Measurements from ENCODE around the gene DENND1A.
A peak's percentile ranks its signal among the peaks of the same experiment; 100 is the strongest.

Gene DENND1A

DNA sequence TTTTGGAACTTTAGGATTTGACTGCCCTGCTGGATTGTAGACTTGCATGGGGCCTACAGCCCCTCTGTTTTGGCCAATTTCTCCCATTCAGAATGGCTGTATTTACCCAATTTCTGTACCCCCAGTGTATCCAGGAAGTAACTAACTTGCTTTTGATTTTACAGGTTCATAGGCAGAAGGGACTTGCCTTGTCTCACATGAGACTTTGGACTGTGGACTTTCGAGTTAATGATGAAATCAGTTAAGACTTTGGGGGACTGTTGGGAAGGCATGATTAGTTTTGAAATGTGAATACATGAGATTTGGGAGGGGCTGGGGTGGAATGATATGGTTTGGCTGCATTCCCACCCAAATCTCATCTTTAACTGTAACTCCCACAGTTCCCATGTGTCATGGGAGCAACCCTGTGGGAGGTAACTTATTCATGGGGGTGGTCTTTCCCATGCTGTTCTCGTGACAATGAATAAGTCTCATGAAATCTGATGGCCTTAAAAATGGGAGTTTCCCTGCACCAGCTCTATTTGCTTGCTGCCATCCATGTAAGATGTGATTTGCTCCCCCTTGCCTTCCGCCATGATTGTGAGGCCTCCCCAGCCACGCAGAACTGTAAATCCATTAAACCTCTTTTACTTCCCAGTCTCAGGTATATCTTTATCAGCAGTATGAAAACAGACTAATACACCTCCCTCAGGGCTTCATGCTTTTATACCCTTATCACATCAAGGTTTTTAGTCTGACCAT is 206.6 kb downstream of the DENND1A start:
- DNase-seq = no peak

DNA sequence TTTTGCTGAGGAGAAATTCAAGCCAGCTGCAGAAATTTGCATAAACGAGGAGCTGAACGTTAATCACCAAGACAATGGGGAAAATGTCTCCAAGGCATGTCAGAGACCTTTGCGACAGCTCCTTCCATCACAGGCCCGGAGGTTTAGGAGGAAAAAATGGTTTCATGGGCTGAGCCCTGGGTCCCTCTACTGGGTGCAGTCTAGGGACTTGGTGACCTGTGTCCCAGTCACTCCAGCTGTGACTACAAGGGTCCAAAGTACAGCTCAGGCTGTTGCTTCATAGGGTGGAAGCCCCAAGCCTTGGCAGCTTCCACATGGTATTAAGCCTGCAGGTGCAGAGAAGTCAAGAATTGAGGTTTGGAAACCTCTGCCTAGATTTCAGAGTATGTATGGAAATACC is 207.5 kb downstream of the DENND1A start:
- no peak for DNase-seq

DNA sequence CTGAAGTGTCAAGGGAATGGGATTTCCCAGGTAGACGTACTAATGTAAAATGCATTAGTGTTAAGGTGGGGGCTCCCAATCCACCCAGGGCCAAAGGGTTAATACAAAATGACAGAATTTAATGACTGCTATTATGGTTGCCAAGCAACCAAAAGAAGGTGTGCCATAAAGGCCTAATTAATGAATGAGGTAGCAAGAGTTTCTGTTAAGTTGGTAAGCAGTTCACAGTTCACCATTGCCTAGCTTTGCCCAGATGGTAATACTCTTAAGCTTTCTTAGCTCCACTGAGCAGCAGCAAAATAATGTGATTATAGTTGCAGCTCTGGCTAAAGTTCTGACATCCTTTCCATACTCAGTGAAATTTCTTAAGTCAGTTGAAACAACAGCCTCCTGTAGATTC is 211.7 kb downstream of the DENND1A start:
- peak in 1 of 3 experiments; percentile 70 for DNase-seq

DNA sequence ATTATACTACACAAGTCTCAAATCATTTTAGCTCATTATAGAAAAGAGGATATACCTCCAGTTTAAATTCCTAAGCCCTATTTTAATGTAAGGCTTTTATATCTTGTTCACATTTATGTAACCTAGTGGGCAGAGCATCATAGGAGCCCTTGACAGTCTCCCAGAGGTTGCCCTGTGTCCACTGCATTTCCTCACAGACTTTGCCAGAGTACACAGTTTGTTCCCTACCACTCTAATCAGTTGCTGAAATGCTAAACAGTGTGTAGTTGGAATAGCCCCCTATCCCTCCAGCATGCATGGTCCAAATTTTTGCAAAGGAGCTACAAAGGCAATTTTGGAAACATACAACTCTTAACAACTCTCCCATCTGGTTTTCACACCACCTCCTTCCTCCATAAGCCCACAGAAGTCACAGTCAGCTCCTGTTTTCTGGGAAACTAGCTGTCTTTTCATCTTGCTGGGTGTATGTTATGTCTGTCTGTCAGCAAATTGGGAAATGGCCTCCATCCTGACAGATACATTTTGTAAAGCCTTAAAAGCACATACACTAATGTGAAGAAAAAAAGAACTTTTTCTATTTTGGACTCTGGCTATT is 212.2 kb downstream of the DENND1A start:
- no peak for DNase-seq

DNA sequence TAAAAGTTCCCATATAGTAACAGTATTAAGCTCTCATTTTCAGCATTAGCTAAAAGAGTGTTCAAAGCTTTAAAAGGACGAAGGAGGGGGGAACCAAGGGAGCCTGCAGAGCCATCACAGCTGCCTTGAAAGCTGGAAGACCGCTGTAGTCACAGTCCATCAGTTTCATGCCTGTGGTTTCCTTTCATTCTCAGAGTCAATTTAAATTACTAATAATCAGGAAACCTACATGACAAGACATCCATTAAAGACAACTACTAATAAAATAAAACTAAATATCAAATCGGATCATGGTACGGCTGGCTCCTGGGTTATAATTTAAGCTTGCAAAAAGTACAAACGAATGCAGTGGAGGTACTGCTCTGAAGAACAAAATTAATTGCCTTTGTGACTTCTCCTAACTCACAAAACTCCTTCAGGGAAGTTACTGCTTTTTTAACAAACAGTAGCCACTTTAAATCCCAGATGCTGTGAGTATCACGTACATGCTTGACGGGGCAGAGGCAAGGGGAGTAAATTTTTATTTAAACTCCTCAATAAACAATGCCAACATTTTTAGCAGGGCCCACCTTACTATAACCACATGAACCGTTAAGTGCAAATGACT is 213.5 kb downstream of the DENND1A start:
- no peak for DNase-seq

DNA sequence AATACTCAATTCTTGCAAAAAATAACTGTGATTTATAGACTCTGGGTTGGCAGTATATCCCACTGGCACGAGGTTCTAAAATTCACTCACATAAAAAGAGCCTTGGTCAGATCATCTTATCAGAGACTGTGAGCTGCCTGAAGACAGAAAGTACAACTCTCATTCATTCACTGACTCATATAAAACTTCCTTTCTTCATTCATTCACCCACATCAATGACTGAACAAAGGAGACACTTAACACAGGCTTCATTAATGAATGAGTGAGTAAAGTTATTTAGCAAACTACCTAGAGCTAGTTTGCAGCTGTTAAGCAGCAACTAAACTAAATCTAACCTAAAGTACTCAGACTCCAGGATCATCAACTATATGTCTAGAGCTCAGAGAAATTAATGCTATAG is 214.7 kb downstream of the DENND1A start:
- DNase-seq = no peak

DNA sequence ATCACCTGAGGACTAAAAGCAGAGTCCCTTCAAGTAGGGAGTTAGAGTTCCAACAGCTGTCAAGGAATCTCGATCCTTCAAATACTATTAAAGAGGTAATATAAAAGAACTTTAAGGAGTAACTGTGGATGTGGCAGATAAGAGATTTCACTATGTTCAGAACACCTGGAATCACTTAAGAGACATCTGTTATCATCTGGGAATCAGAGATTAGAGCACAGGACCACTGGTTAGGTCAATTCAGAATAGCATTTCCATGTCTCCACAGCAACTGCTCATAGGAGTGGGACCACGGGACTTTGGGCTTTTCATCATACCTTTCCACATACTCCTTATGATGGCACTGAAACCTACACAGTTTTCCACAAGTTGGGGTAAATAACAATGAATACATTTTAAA is 216.6 kb downstream of the DENND1A start:
- no peak for DNase-seq

DNA sequence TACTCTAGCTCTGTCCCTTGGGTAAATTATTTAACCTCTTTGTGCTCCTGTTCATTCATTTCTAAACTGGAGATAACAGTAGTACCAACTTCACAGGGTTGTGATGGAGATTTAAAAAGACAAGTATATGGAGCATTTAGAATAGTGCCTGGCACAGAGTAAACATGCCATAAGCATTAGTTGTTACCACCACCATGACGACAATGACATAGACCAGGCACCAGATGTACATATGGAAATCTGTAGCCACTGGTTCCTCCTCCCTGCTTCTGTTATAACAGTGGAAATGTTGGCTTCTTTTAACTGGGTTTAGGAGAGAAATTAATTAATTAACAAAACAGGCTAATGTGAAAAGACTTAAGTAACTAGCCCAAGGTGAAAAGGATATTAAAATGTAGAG is 217.5 kb downstream of the DENND1A start:
- no peak for DNase-seq

DNA sequence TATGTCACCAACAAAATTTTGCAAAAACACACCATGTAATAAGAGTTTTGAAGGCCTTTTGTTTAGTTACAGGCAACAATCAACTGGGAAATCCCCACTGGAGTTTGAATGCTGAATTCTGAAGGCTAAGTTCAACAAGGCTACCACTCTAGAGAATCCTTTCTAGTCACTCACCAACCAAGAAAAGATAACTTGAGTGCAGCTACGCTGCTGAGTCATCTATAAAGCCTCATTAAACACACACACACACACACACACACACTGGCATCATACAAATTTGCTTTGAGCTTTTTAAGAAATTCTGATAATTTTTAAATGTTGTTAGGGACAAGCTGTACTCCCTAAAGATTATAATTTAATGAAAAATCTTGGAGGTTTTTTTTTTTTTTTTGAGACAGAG is 219.6 kb downstream of the DENND1A start:
- no peak for DNase-seq

DNA sequence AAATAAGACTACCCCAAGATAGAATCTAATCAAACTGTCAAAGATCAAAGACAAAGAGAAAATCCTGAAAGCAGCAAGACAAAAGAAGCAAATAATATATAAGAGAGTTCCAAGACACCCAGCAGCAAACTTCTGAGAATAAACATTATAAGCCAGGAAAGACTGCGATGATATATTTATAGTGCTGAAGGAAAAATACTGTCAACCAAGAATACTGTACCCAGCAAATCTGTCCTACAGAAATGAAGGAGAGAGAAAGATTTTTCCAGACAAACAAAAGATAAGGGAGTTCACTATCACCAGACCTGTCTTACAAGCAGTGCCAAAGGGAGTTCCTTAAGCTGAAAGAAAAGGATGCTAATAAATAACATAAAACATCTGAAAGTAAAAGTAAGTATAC is 227.4 kb downstream of the DENND1A start:
- peak in 1 of 3 experiments; percentile 8 for DNase-seq

DNA sequence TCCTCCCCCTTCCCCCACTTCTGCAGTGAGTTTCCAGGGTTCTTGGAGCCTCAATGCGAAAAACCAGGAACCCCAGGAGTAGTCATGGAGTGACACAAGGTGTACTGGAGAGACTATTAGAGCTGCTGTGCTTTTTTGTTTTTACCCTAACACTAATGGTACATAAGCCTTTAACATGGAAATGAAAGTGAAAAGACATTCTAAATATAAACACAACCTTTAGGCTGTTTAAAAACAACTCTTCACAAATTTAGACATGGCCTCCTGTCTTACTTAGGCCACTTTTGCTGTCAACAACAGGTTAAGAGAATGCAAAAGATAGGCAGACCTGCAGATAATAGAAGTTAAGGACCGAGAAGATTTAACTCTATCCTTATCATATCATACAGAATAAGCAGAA is 232.2 kb downstream of the DENND1A start:
- no peak for DNase-seq

DNA sequence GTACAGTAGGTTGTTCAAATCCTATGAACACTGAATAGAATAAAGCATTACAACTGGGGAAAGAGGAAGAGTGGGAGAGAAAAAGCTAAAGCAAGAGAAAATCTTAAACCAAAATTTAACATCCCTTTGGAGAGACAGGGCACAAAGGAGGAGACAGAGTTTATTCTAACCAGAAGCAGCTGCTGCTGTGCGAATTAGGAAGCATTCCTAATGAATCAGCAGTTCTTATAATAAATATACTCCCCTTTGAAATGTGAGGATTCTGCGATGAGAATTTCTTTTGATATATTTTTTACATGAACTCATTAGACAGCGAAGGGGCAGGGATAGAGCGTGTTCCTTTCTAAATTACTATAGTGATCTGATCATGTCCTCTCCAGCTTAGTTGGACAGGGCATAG is 233.4 kb downstream of the DENND1A start:
- DNase-seq = no peak

DNA sequence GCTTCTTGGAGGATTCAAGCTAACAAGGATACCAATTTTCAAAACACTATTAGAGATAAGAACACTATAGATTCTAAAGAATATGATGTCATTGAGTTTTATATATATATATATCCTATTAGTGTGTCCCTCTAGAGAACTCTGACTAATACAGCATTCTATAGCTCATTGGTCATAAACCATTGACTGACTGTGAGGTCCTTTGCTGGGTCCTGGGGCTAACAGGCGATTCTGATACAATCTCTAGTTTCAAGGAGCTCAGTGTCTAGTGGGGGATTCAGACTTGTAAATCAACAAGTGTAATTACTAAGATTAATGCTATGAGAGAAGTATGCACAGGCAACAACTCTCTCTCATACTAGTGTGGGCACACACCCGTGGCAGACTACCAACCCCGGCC is 234.5 kb downstream of the DENND1A start:
- no peak for DNase-seq

DNA sequence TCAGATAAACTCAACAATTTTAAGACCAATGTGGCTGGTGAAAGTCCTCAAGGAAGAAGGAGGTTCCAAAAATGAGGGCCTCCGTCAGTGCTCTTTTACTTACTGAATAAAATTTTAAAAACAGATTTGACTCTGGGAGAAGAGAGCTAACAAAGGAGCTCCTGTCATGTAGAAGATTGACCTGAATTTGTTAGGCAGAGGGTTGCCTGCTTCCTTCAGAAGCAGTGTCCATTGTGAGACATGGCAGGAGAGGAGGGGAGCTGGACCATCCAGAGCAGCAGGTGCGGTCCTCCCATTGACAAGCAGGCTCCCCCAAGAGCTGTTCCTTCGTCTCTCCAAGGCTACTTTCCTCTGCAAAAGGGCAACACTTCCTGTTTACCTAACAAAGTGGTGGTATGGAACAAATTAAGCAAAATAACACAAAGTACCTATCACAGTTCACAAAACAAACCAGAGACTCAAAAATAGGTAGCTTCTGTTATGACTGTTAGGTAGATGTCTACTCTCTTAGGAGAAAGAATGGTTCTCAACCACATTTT is 238.1 kb downstream of the DENND1A start:
- peak in 1 of 3 experiments; percentile 22 for DNase-seq

DNA sequence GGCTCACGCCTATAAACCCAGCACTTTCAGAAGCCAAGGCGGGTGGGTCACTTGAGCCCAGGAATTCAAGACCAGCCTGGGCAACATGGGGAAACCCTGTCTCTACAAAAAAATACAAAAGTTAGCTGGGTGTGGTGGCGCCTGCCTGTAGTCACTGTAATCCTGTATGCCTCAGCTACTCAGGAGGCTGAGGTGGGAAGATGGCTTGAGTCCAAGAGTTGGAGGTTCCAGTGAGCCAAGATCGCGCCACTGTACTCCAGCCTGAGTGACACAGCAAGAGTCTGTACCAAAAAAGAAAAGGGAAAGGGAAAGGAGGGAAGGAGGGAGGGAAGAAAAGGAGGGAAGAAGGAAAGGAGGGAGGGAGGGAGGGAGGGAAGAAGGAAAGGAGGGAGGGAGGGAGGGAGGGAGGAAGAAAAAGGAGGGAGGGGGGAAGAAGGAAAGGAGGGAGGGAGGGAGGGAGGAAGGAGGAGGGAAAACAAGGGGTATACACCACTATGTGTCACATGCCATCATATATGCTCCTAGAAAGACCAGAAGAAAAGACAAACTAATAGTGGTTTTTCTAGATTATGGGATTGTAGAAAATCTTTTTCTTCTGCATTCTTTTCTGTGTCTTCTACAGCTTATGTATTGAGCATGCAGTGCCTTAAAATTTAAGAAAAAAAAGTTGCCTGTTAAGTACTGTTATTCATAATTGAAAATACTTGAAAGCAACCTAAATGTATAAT is 240.1 kb downstream of the DENND1A start:
- no peak for DNase-seq

DNA sequence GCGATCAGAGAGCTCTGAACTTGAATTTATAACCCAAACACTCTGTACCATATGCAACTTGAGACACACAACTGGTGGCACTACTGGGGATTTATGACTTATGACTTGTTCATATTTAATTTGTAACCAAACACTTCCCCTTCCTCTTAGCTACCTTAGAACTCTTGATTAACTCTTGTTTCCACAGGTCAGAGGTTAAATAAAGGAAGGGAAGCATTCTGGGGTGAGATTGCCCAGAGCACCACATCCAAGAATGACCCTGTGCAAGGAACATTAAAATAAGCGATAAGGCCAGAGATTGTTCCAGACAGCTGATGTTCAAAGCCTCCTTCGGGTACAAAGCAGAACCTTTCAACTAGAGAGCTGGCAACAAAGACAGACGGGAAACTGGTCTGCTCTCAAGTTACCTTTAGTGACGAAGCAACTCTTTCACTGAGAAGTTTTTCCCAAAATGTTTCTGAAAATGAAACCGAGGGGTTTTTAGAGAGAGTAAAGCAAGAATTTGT is 242.6 kb downstream of the DENND1A start:
- peak in 2 of 3 experiments; percentile 8 to 55 for DNase-seq

DNA sequence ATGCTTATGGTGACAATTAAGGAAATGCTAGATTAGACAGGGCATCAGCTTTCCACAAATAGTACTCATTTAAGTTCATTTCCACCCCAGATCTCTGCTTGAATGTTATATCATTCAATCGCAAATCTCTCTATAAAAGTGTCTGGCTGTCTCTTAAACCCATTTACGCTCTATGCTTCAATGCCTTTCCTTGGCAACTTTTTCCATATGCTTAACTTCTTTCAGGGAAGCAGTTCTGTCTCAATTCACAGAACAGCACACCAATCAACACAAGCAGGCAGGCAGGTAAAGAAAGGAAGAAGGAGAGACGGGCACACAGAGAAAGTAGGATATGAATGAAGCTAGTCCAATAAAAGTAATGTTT is 243.1 kb downstream of the DENND1A start:
- peak in 1 of 3 experiments; percentile 40 for DNase-seq

DNA sequence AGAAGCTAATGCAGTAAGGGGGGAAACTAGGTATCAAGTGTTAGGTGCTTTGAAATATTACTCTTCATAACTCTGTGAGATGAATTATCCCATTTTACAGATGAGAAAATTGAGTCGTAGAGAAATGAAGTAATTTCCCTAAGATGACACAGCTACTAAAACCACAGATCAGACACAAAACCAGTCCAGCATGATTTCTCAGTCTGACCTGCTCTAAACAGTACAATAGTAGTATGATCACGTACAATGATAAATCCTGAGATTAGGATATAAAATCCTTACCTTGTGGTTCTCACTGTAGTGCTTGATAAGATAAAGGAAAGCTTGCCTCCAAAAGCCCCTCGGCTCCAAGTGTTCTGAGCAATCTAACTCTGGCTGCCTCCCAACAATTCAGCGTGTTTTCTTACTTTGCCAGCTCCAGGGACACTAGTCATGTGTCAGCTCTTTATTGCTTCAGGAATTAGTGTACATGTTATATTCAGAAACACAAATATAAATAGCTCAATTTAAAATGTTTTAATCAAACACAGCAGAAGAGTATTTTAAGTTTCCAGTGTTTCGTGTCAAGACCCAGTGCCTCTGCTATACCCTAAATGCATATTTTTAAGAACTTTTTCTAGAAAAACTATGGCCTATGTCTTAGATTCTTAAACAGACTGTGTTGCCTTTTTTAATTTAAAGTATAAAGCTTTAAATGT is 243.6 kb downstream of the DENND1A start:
- DNase-seq = peak in 1 of 3 experiments; percentile 26

DNA sequence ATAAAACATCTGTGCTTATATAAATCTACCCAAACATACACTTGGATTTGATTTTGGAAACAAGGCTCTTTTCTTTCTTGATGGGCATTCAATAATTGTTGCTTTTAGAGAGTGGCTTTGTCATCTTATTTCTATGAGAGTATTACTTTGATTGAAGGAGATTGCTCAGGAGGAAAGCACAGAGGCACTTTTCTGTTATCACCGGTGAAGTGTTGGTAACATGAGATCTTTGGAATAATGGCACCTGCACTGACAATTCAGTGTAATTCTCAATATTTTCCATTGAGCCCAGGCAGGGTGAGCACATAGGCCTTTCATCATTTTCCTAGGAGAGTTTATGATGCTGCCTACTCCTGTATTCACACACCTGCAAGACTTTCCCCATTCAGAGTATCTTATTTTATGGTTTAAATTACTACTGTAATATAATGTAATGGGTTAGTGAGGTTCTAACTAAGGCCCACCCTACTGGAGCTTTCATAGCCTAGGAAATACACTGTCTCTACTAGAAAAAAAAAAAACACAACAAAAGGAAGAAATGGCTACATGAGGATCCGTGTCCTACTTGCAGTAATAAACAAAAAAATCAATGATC is 244.3 kb downstream of the DENND1A start:
- peak; percentile 32 to 82 (median 47) for DNase-seq

DNA sequence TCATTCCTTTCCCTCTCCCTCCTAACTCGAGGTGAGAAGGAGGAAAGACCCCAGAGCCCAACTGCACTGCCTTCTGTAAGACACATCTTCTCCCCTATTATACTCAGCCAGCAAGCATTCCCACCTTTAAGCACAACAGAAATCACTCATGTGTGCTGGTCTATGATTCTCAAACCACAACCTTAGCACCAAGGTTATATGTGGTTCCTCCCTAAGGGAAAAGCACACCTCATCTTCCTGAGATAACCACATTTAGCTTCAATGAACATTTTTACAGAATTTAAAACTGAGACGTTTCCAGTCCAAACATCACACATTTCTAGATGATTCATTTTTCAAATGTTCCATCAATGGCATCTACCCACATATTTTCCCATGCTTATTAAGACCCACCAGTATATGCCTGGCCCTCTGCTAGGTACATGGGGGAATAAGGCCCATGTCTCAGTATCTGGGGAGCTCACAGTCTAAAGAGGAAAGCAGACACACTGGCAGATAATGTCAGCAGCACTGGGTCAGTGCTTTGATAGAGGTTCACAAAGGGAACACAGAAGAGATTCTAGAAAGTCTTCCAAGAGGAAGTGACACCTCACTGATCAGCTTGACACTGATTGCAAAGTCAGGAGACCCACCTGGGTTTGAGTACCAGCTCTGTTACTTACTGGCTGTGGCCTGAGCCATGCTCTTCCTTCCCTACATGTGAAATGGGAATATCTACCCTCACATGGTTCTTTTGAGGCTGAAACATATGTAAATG is 245.4 kb downstream of the DENND1A start:
- peak in 1 of 3 experiments; percentile 55 for DNase-seq

DNA sequence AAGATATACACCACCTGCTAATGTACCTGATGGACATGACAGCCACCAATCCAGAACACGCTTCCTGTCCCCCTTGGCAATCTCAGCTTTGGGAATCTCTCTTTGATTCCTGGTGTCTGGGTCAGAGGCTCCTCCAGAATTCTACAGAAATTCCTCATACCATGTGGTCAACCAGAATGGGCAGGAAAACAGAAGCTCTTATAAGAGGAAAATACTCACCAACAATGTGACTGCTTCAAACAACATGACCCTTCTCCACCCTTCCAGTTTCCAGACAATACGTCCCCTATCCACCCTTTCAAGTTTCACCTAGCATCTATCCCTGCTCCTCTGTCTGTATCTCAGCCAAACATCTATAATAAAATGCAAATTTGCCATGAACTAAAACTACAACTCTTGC is 247.2 kb downstream of the DENND1A start:
- no peak for DNase-seq
